IMR-90 (cell line): ENCODE results near the gene MACF1. TPM values are rescaled to one million over a fixed set of nuclear protein-coding genes. Genes with fewer than 3 reads are reported as not detected.
A peak's percentile ranks its signal among the peaks of the same experiment; 100 is the strongest.

Source experiments
- ATAC-seq: fragments of 200-7000 bp; cut with Tn5 transposase; 2 replicates; pipeline ENCODE4 v1.9.1; 2020; ENCODE audit warnings: low read depth, mild to moderate bottlenecking, moderate library complexity
- BruUV-seq: library from RNA; stranded (reverse); fragments of 400-500 nt; replicated peaks from 2 replicates; lab custom pipeline; 2021; lab: Mats Ljungman, UMichigan
- CTCF ChIA-PET: fragments of 300-600 bp; formaldehyde crosslinking; extraction: SDS; loops from one replicate; lab custom pipeline; 2021; ENCODE audit warnings: antibody characterized with exemption; lab: Yijun Ruan, JAX
- POLR2A ChIA-PET: fragments of 300-600 bp; sonication (Branson Sonifier 250); formaldehyde crosslinking; loops from one replicate; lab custom pipeline; 2022; ENCODE audit warnings: antibody characterized with exemption; ENCODE audit not compliant: unreplicated experiment; lab: Charles Lee
- DNase-seq: peaks from one replicate; pipeline ENCODE4 v3.0.0; 2013
- H2AFZ ChIP-seq: replicated peaks from 2 replicates; pipeline ENCODE3; 2013; ENCODE audit warnings: low read length, mild to moderate bottlenecking; ENCODE audit not compliant: poor library complexity
- H2AK5ac ChIP-seq: 2 replicates; pipeline ENCODE4 v1.6.1; 2013; ENCODE audit warnings: low read depth, low read length, inconsistent platforms
- H2AK9ac ChIP-seq: replicated peaks from 2 replicates; pipeline ENCODE3; 2013; ENCODE audit warnings: mild to moderate bottlenecking, low read depth, low read length, moderate library complexity; ENCODE audit not compliant: poor library complexity
- H2BK120ac ChIP-seq: 2 replicates; pipeline ENCODE4 v1.6.1; 2013; ENCODE audit warnings: low read depth, low read length, inconsistent platforms
- H2BK15ac ChIP-seq: 3 replicates; pipeline ENCODE4 v1.6.1; 2013; ENCODE audit warnings: low read depth, low read length, inconsistent platforms
- H2BK20ac ChIP-seq: 2 replicates; pipeline ENCODE4 v1.6.1; 2013; ENCODE audit warnings: low read depth, mild to moderate bottlenecking, inconsistent platforms, low read length, moderate library complexity
- H2BK5ac ChIP-seq: 2 replicates; pipeline ENCODE4 v1.6.1; 2013; ENCODE audit warnings: mild to moderate bottlenecking, low read depth, low read length, inconsistent platforms; ENCODE audit not compliant: poor library complexity, severe bottlenecking
- H3K14ac ChIP-seq: replicated peaks from 2 replicates; pipeline ENCODE4 v1.6.1; 2013; ENCODE audit warnings: low read depth, low read length, inconsistent platforms
- H3K18ac ChIP-seq: 2 replicates; pipeline ENCODE4 v1.6.1; 2013; ENCODE audit warnings: low read depth, low read length, control low read depth
- H3K23ac ChIP-seq: 2 replicates; pipeline ENCODE4 v1.6.1; 2013; ENCODE audit warnings: low read depth, low read length, inconsistent platforms
- H3K27ac ChIP-seq: 2 replicates; pipeline ENCODE4 v1.5.1; 2013; ENCODE audit warnings: mild to moderate bottlenecking, control low read depth, low read length; ENCODE audit not compliant: insufficient read depth
- H3K27me3 ChIP-seq: 2 replicates; pipeline ENCODE4 v1.6.1; 2013; ENCODE audit warnings: low read length; ENCODE audit not compliant: control insufficient read depth, insufficient read depth
- H3K36me3 ChIP-seq: 2 replicates; pipeline ENCODE4 v1.6.1; 2013; ENCODE audit warnings: low read length, mixed read lengths; ENCODE audit not compliant: control insufficient read depth, insufficient read depth
- H3K4ac ChIP-seq: 2 replicates; pipeline ENCODE4 v1.6.1; 2013; ENCODE audit warnings: low read depth, low read length, inconsistent platforms
- H3K4me1 ChIP-seq: 2 replicates; pipeline ENCODE4 v1.6.1; 2013; ENCODE audit warnings: low read length, mixed read lengths; ENCODE audit not compliant: control insufficient read depth, insufficient read depth
- H3K4me2 ChIP-seq: 2 replicates; pipeline ENCODE4 v1.6.1; 2013; ENCODE audit warnings: low read depth, mild to moderate bottlenecking, control low read depth, low read length, moderate library complexity
- H3K4me3 ChIP-seq: 2 replicates; pipeline ENCODE4 v1.5.1; 2013; ENCODE audit warnings: low read depth, mild to moderate bottlenecking, control low read depth, low read length, moderate library complexity; ENCODE audit not compliant: insufficient read depth
- H3K56ac ChIP-seq: 2 replicates; pipeline ENCODE4 v1.6.1; 2013; ENCODE audit warnings: low read length, inconsistent platforms; ENCODE audit not compliant: insufficient read depth; ENCODE audit errors: extremely low read depth
- H3K79me1 ChIP-seq, 2 experiments: 2 replicates each; pipeline ENCODE4 v1.6.1; 2013; ENCODE audit warnings: low read length in 2 of 2, inconsistent platforms in 1 of 2, low read depth in 1 of 2
- H3K9ac ChIP-seq: 2 replicates; pipeline ENCODE4 v1.6.1; 2013; ENCODE audit warnings: low read depth, low read length, control low read depth
- H3K9me1 ChIP-seq: 2 replicates; pipeline ENCODE4 v1.6.1; 2013; ENCODE audit warnings: low read length, inconsistent platforms; ENCODE audit not compliant: insufficient read depth
- H3K9me3 ChIP-seq: 2 replicates; pipeline ENCODE4 v1.6.1; 2013; ENCODE audit warnings: low read length; ENCODE audit not compliant: control insufficient read depth, insufficient read depth
- H4K20me1 ChIP-seq: 2 replicates; pipeline ENCODE4 v1.6.1; 2013; ENCODE audit warnings: low read length, inconsistent platforms; ENCODE audit not compliant: insufficient read depth
- H4K5ac ChIP-seq: 2 replicates; pipeline ENCODE4 v1.6.1; 2013; ENCODE audit warnings: mild to moderate bottlenecking, low read depth, low read length, control low read depth
- H4K8ac ChIP-seq, 2 experiments: 2 replicates each; pipeline ENCODE4 v1.6.1; 2013; ENCODE audit warnings: low read depth in 2 of 2, low read length in 2 of 2, control low read depth in 1 of 2, inconsistent platforms in 1 of 2
- H4K91ac ChIP-seq: 2 replicates; pipeline ENCODE4 v1.6.1; 2013; ENCODE audit warnings: low read depth, low read length, inconsistent platforms; ENCODE audit not compliant: insufficient read depth
- CEBPB ChIP-seq: IDR thresholded peaks from 2 replicates; pipeline ENCODE4 v1.6.1; 2012; ENCODE audit warnings: low read depth, low read length, improper control_type of control experiment
- ELK1 ChIP-seq: fragments of 150-350 bp; IDR thresholded peaks from 2 replicates; pipeline ENCODE4 v1.6.1; 2016; ENCODE audit warnings: low read depth, mild to moderate bottlenecking, low read length, moderate library complexity, borderline replicate concordance
- WGBS, 2 experiments: methylation state at CpG; one replicate each; pipeline versions ENCODE4 v1.1.5 to v1.1.7; 2013; ENCODE audit warnings: missing lambda C conversion rate in 2 of 2; ENCODE audit not compliant: insufficient read length in 1 of 2; ENCODE audit errors: extremely low coverage in 2 of 2; 5-methylcytosine and 5-hydroxymethylcytosine counted together
- dilution Hi-C: fragments of 300-500 bp; cut with HindIII; formaldehyde crosslinking; loops from one replicate; pipeline ENCODE4 v1.14.3; 2018; ENCODE audit warnings: low sequenced_read_pairs; ENCODE audit not compliant: unreplicated experiment
- in situ Hi-C: fragments of 300-500 bp; cut with MboI; formaldehyde crosslinking; loops from 3 replicates; pipeline ENCODE4 v1.14.3; 2019; ENCODE audit warnings: low sequenced_read_pairs, inconsistent platforms, mixed read lengths
- intact Hi-C: fragments of 100-400 bp; cut with micrococcal nuclease; formaldehyde crosslinking; loops from 2 replicates; pipeline ENCODE4 v1.10.0; 2022
- polyA plus RNA-seq, 3 experiments: library from polyadenylated mRNA; depleted of rRNA; stranded (reverse); fragments of >200 nt; gene quantifications; 2 replicates each; pipeline ENCODE4 v1.2.3, GENCODE V29; 2012; ENCODE audit warnings: low replicate concordance in 1 of 3
- total RNA-seq: library from RNA; depleted of rRNA; stranded (reverse); fragments of >200 nt; gene quantifications from 2 replicates; pipeline ENCODE4 v1.2.3, GENCODE V29; 2012

MACF1 gene
- total and polyA plus RNA-seq, 2 of the 4 experiments (the other 2 are of a cell fraction): 67.6 to 369 TPM

GRCh38 chr1:39453603-39454002, 249.1 kb downstream of the MACF1 start:
- no peak overlapping the region for H2AK9ac ChIP-seq
- peak overlapping the region; percentile 24; the same call in 1 of the 2 replicates for H2BK120ac ChIP-seq
- 0 out of 3 replicates have a peak overlapping the region, but pooled peaks have one; percentile 9 for H2BK15ac ChIP-seq
- no peak for TF ChIP-seq ELK1
- TF ChIP-seq CEBPB: peak; percentile 97
- peaks cover 39 to 70% of the 10 kb centered on the region in 2 experiments for H3K79me1 ChIP-seq
- DNase-seq (peak; percentile 80), ATAC-seq (0 out of 2 replicates have a peak, but pooled peaks have one; percentile 8)
- peaks cover 12% of the 10 kb centered on the region for H3K4me1 ChIP-seq
- H3K56ac ChIP-seq: no peak overlapping the region
- dilution Hi-C loops: loop anchor here (25.0 kb wide), 1 partner anchor 91 kb away; no protein-coding TSS in a partner anchor
- 0 out of 4 replicates have a peak overlapping the region, but pooled peaks of 1 of the 2 experiments have one; percentile 37 for H4K8ac ChIP-seq
- POLR2A ChIA-PET: no interaction called here
- H3K27ac ChIP-seq: no peak overlapping the region
- CTCF ChIA-PET: no interaction called here
- peaks cover 7% of the 10 kb centered on the region; the same call in 1 of the 2 replicates for H4K20me1 ChIP-seq
- no peak overlapping the region for H3K23ac ChIP-seq
- no peak overlapping the region for H4K91ac ChIP-seq
- no peak overlapping the region for H3K18ac ChIP-seq
- no peak overlapping the region for H3K4me2 ChIP-seq
- H2BK5ac ChIP-seq: peak overlapping the region; percentile 48
- no CpG with 5 or more reads among the region's 8 CpGs for WGBS, 2 experiments
- no peaks in the 10 kb centered on the region for H3K27me3 ChIP-seq
- H3K4me3 ChIP-seq: no peak overlapping the region
- no TSS peak for BruUV-seq
- no peak overlapping the region for H3K14ac ChIP-seq
- no peak overlapping the region for H3K9ac ChIP-seq
- H4K5ac ChIP-seq: no peak overlapping the region
- peaks cover 74% of the 10 kb centered on the region for H3K36me3 ChIP-seq
- H3K9me3 ChIP-seq: no peaks in the 10 kb centered on the region
- H3K4ac ChIP-seq: no peak overlapping the region; the same call in 1 of the 2 replicates
- 0 out of 2 replicates have a peak overlapping the region, but pooled peaks have one; percentile 3 for H2BK20ac ChIP-seq
- in situ Hi-C loops: no loop called here
- no peak overlapping the region for H2AFZ ChIP-seq
- H3K9me1 ChIP-seq: peaks cover 19% of the 10 kb centered on the region
- intact Hi-C loops: no loop called here
- no peak overlapping the region for H2AK5ac ChIP-seq
